Large intestine (tissue), 3 donors: ENCODE measurements around the gene TMED10. TPM values are rescaled to one million over a fixed set of nuclear protein-coding genes. Genes with fewer than 3 reads are reported as not detected.
"Not testable (repeated sequence)": the region's sequence is repeated elsewhere in the genome, so short reads cannot be mapped to it uniquely, and the experiment has no call there.

Experiments used
- DNase-seq, 2 donors: peaks; one replicate each; pipeline versions ENCODE4 v3.0.0 to v3.0.0-alpha.2; 2013
- H3K27ac ChIP-seq: one replicate; pipeline ENCODE4 v1.5.1; 2013; ENCODE audit warnings: low read length
- H3K27me3 ChIP-seq: 2 replicates; pipeline ENCODE4 v1.6.1; 2013; ENCODE audit warnings: low read length; ENCODE audit not compliant: control insufficient read depth, insufficient read depth
- H3K36me3 ChIP-seq: 2 replicates; pipeline ENCODE4 v1.6.1; 2013; ENCODE audit warnings: low read length; ENCODE audit not compliant: control insufficient read depth, insufficient read depth
- H3K4me1 ChIP-seq: one replicate; pipeline ENCODE4 v1.6.1; 2013; ENCODE audit warnings: low read length; ENCODE audit not compliant: control insufficient read depth, insufficient read depth
- H3K4me3 ChIP-seq: one replicate; pipeline ENCODE4 v1.5.1; 2013; ENCODE audit warnings: low read length
- H3K9me3 ChIP-seq: one replicate; pipeline ENCODE4 v1.6.1; 2013; ENCODE audit warnings: mild to moderate bottlenecking, low read depth, low read length, moderate library complexity; ENCODE audit not compliant: control insufficient read depth
- WGBS: methylation state at CpG from one replicate; pipeline ENCODE4 v1.1.5; 2013; ENCODE audit warnings: low lambda C conversion rate; ENCODE audit not compliant: insufficient coverage; 5-methylcytosine and 5-hydroxymethylcytosine counted together
- polyA plus RNA-seq: library from polyadenylated mRNA; unstranded; fragments of 120-200 nt; gene quantifications from one replicate; pipeline ENCODE4 v1.2.1, GENCODE V29; 2013

Gene TMED10
- polyA plus RNA-seq, 1 donor: 194 TPM

GRCh38 chr14:75183225-75183624 lies 6.8 kb upstream of the TMED10 start:
- no peak overlapping the region for H3K4me3 ChIP-seq
- 33% methylated on average over 1 of the region's 1 CpG for WGBS
- DNase-seq: no peak
- no peaks in the 10 kb centered on the region for H3K36me3 ChIP-seq
- H3K9me3 ChIP-seq: no peaks in the 10 kb centered on the region
- no peak overlapping the region for H3K27ac ChIP-seq
- H3K4me1 ChIP-seq: peaks cover 10% of the 10 kb centered on the region
- H3K27me3 ChIP-seq: no peaks in the 10 kb centered on the region

GRCh38 chr14:75182821-75183220 lies 6.4 kb upstream of the TMED10 start:
- no peaks in the 10 kb centered on the region for H3K9me3 ChIP-seq
- no CpG with 5 or more reads among the region's 1 CpG for WGBS
- H3K27ac ChIP-seq: no peak overlapping the region
- H3K4me1 ChIP-seq: peaks cover 9% of the 10 kb centered on the region
- no peaks in the 10 kb centered on the region for H3K27me3 ChIP-seq
- no peak overlapping the region for H3K4me3 ChIP-seq
- DNase-seq: no peak
- no peaks in the 10 kb centered on the region for H3K36me3 ChIP-seq

- H3K36me3 ChIP-seq, H3K27ac ChIP-seq, H3K4me3 ChIP-seq, H3K9me3 ChIP-seq, H3K27me3 ChIP-seq, H3K4me1 ChIP-seq, DNase-seq: not testable (repeated sequence)
- WGBS: no CpG with 5 or more reads among the region's 11 CpGs
Observed at GRCh38 chr14:75182163-75182562, 5.8 kb upstream of the TMED10 start.

DNA sequence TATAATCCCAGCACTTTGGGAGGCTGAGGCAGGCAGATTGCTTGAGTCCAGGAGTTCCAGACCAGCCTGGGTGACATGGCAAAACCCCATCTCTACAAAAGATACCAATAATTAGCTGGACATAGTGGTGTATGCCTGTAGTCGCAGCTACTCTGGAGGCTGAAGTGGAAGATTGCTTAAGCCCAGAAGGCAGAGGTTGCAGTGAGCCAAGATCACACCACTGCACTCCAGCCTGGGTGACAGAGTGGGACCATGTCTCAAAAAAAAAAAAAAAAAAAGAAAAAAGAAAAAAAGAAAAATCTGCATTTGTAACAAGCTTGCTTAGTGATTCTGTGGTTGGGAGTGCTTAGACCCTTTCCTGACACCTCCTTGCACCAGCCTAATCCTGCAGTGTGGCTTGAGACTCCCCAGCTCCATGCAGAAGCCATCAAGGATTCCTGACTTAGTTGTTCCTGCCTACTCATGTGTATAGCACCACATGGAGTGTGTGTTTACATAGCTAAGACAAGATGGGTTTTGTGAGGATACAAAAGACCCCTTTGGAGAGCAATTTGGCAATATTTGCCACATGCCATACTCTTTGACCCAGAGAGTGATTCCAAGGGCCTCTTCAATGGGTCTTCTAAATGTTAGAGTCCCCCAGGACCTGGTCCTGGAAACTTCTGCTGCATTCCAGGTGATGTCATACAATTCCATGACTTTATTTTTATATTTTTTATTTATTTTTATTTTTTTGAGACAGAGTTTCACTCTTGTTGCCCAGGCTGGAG lies 5.1 kb upstream of the TMED10 start:
- WGBS: no CpG with 5 or more reads among the region's 1 CpG
- Histone ChIP-seq H3K9me3 (no peaks in the 10 kb centered on the region), H3K4me1 (peaks cover 9% of the 10 kb centered on the region), H3K27ac (no peak overlapping the region), H3K27me3 (no peaks in the 10 kb centered on the region), H3K36me3 (no peaks in the 10 kb centered on the region), H3K4me3 (no peak overlapping the region)
- DNase-seq: no peak

DNA sequence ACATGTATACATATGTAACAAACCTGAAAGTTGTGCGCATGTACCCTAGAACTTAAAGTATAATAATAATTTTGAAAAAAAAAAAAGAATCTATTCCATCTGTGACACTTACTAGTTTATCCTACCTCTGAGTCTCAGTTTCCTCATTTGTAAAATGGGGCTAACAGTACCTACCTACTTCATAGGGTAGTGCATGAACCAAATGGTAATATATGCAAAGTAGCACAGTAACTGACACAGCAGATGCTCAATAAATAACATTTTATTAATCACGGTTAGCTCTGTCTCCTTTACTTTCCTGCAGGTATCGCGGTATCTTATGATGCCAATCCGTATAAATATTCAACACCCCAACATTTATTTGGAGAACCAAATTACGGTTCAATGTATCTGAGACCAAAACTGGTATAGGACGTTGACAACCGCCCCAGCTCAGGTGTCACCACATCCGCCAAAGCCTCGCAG lies 703 bp downstream of the TMED10 start:
- WGBS: 0% methylated on average over 4 of the region's 10 CpGs
- H3K27ac ChIP-seq: peak overlapping the region; percentile 98
- H3K36me3 ChIP-seq: no peaks in the 10 kb centered on the region
- H3K4me3 ChIP-seq: peak overlapping the region; percentile 88
- no peaks in the 10 kb centered on the region for H3K9me3 ChIP-seq
- no peak for DNase-seq
- no peaks in the 10 kb centered on the region for H3K27me3 ChIP-seq
- peaks cover 3% of the 10 kb centered on the region for H3K4me1 ChIP-seq

DNA sequence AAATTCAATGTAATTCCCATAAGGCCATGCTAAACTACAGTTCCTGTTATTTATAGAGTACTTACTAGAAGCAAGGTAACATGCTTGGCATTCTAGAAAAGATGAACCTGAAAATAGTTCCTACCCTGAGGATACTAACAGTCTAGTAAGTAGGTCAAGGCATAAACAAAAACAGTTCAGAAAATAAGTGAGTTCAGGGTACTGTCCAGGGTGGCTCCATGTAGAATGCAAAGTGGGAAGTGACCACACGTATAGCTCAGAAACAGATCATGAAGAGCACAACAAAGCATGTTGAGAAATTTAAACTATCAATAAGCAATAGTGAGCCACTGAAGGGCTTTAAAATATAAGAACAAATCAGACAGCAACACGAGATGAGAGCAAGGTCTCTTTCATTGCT lies 2.3 kb downstream of the TMED10 start:
- no peak for DNase-seq
- no peak overlapping the region for H3K4me3 ChIP-seq
- no peak overlapping the region for H3K27ac ChIP-seq
- H3K27me3 ChIP-seq: no peaks in the 10 kb centered on the region
- 100% methylated on average over 1 of the region's 2 CpGs for WGBS
- peaks cover 3% of the 10 kb centered on the region for H3K4me1 ChIP-seq
- no peaks in the 10 kb centered on the region for H3K9me3 ChIP-seq
- H3K36me3 ChIP-seq: no peaks in the 10 kb centered on the region

- Histone ChIP-seq H3K9me3 (no peaks in the 10 kb centered on the region), H3K27ac (no peak overlapping the region)
Observed at GRCh38 chr14:75170772-75171171, 5.6 kb downstream of the TMED10 start.

GRCh38 chr14:75168586-75169335 lies 7.7 kb downstream of the TMED10 start:
- DNase-seq: no peak
- Histone ChIP-seq H3K36me3 (peaks cover 3% of the 10 kb centered on the region), H3K27me3 (no peaks in the 10 kb centered on the region), H3K27ac (no peak overlapping the region), H3K4me1 (no peaks in the 10 kb centered on the region), H3K4me3 (no peak overlapping the region), H3K9me3 (no peaks in the 10 kb centered on the region)
- 73% methylated on average over 2 of the region's 3 CpGs for WGBS

More at GRCh38 chr14:75170772-75171171, 5.6 kb downstream of the TMED10 start:
- DNase-seq: no peak
- H3K4me1 ChIP-seq: peaks cover 3% of the 10 kb centered on the region
- H3K4me3 ChIP-seq: no peak overlapping the region
- peaks cover 3% of the 10 kb centered on the region for H3K36me3 ChIP-seq
- no peaks in the 10 kb centered on the region for H3K27me3 ChIP-seq
- 100% methylated on average over 1 of the region's 4 CpGs for WGBS

DNA sequence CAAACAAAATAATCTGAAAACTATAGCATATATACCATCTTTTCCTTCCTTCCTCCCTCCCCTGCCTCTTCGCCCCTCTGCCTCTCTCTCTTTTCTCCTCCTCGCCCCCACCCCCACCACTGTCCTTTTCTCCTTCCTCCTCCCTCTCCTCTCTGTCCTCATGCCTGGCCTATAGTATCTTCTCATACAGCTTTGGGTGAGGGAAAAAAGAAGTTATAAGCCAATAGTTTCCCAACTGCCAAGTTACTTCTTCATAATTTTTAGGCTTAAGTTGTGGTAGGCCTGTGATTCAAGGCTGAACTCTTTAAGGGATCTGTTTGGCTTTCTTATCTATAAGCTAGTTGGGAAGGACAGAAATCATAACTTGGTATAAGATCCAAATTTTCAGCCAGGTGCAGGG lies 9.1 kb downstream of the TMED10 start:
- Histone ChIP-seq H3K4me1 (no peaks in the 10 kb centered on the region), H3K27me3 (no peaks in the 10 kb centered on the region), H3K9me3 (no peaks in the 10 kb centered on the region), H3K36me3 (peaks cover 7% of the 10 kb centered on the region), H3K27ac (no peak overlapping the region), H3K4me3 (no peak overlapping the region)
- no peak for DNase-seq
- WGBS: 100% methylated on average over 1 of the region's 2 CpGs

DNA sequence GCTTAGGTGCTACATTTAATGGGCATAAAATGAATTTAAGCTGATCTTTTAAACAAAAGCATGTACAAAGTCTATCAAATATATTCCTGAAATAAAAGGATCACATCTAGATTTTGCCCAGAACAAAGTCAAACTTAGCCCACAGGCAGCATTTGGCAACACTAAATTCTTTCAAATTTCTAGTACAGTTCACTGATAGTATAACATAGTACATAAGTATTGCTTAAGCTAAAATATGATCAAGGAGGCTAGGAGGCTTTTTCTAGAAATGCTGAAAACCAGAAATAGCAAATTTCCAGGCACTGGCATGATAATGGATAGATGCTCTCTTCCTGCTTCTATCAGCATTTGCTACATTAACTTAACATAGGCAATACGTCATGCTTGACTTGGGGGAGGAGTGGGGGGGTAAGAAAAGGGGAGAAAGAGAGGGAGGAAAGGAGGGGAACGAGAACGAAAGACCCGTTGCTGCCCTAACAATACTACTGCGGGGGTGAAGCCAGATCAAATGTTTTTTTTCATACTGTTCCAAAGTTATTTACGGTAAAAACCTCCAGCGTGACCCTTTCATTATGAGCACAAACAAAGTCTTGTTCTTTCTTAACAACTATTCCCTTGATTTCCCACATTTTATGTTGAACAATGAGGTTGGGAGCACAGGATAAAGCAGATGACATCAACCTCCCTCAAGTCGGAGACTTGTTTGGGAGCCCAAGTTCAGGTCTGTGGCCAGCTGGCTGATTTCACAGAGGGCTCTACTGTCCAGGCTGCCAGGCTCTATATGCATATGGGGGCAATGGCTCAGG lies 10.6 kb downstream of the TMED10 start:
- Histone ChIP-seq H3K27me3 (no peaks in the 10 kb centered on the region), H3K27ac (no peak overlapping the region), H3K4me3 (no peak overlapping the region), H3K9me3 (no peaks in the 10 kb centered on the region), H3K4me1 (peaks cover 1% of the 10 kb centered on the region), H3K36me3 (peaks cover 7% of the 10 kb centered on the region)
- DNase-seq: no peak
- WGBS: 60% methylated on average over 1 of the region's 8 CpGs
